Hepatocyte (in vitro differentiated cells): ENCODE data around the gene ESPNL. TPM values are rescaled to one million over a fixed set of nuclear protein-coding genes. Genes with fewer than 3 reads are reported as not detected.

ENCODE experiments used
- DNase-seq: peaks from one replicate; pipeline ENCODE4 v3.0.0-alpha.2; 2016; ENCODE audit warnings: low spot score
- H2AFZ ChIP-seq: fragments of 200-600 bp; sonication (generic); 2 replicates; pipeline ENCODE4 v1.6.0; 2016; ENCODE audit warnings: antibody characterized with exemption, mild to moderate bottlenecking
- H3K27ac ChIP-seq: fragments of 200-600 bp; sonication (generic); 2 replicates; pipeline ENCODE4 v1.5.1; 2016; ENCODE audit warnings: mild to moderate bottlenecking
- H3K27me3 ChIP-seq: fragments of 200-600 bp; sonication (generic); 2 replicates; pipeline ENCODE4 v1.6.1; 2016
- H3K36me3 ChIP-seq: fragments of 200-600 bp; sonication (generic); replicated peaks from 2 replicates; pipeline ENCODE4 v1.5.1; 2016; ENCODE audit warnings: low read depth; ENCODE audit not compliant: insufficient read depth
- H3K4me1 ChIP-seq: fragments of 200-600 bp; sonication (generic); 2 replicates; pipeline ENCODE4 v1.5.1; 2016; ENCODE audit warnings: mild to moderate bottlenecking, moderate library complexity; ENCODE audit not compliant: insufficient read depth
- H3K4me2 ChIP-seq: fragments of 200-600 bp; sonication (generic); 2 replicates; pipeline ENCODE4 v1.6.0; 2016
- H3K4me3 ChIP-seq: fragments of 200-600 bp; sonication (generic); 2 replicates; pipeline ENCODE4 v1.5.1; 2016; ENCODE audit warnings: mild to moderate bottlenecking
- H3K79me2 ChIP-seq: fragments of 200-600 bp; sonication (generic); 2 replicates; pipeline ENCODE4 v1.6.0; 2017; ENCODE audit warnings: mild to moderate bottlenecking
- H3K9me2 ChIP-seq: fragments of 200-600 bp; sonication (generic); replicated peaks from 2 replicates; pipeline ENCODE4 v1.6.0; 2017; ENCODE audit warnings: mild to moderate bottlenecking; ENCODE audit not compliant: insufficient read depth
- H3K9me3 ChIP-seq: fragments of 200-600 bp; sonication (generic); 2 replicates; pipeline ENCODE4 v1.5.1; 2016; ENCODE audit warnings: low read depth, mild to moderate bottlenecking
- H4K20me1 ChIP-seq: fragments of 200-600 bp; sonication (generic); 2 replicates; pipeline ENCODE4 v1.6.0; 2016; ENCODE audit warnings: mild to moderate bottlenecking; ENCODE audit not compliant: insufficient read depth, poor library complexity, severe bottlenecking
- CTCF ChIP-seq: fragments of 200-600 bp; sonication (generic); IDR thresholded peaks from 2 replicates; pipeline ENCODE4 v1.5.1; 2016; ENCODE audit warnings: antibody characterized with exemption, mild to moderate bottlenecking; ENCODE audit not compliant: poor library complexity
- EZH2 ChIP-seq: fragments of 200-600 bp; sonication (generic); IDR thresholded peaks from 2 replicates; pipeline ENCODE4 v1.6.1; 2016; ENCODE audit warnings: antibody characterized with exemption, mild to moderate bottlenecking, borderline replicate concordance
- EZH2phosphoT487 ChIP-seq: fragments of 200-600 bp; sonication (generic); IDR thresholded peaks from one replicate; pipeline ENCODE4 v1.6.1; 2018; ENCODE audit warnings: antibody characterized with exemption, mild to moderate bottlenecking, low read depth, moderate library complexity; ENCODE audit not compliant: unreplicated experiment, severe bottlenecking
- WGBS: methylation state at CpG from one replicate; pipeline ENCODE4 v1.1.6; 2016; ENCODE audit warnings: low lambda C conversion rate; ENCODE audit errors: missing lambda C conversion rate; 5-methylcytosine and 5-hydroxymethylcytosine counted together
- polyA plus RNA-seq: library from polyadenylated mRNA; unstranded; fragments of >200 nt; fragmentation: Nextera tagmentation; extraction: Ambion mirVana; gene quantifications from 2 replicates; pipeline ENCODE4 v1.2.1, GENCODE V29; 2016
- total RNA-seq: library from RNA; depleted of rRNA; stranded (reverse); fragments of >200 nt; gene quantifications from 2 replicates; pipeline ENCODE4 v1.2.3, GENCODE V29; 2014

The ESPNL gene
- total and polyA plus RNA-seq, 2 experiments from 2014 or later = 0.27 to 0.62 TPM

GRCh38 chr2:238151628-238152235, 51.6 kb downstream of the ESPNL start:
- no peak overlapping the region for H2AFZ ChIP-seq
- H3K4me1 ChIP-seq = no peaks in the 10 kb centered on the region
- no peaks in the 10 kb centered on the region for H3K9me2 ChIP-seq
- H4K20me1 ChIP-seq = no peaks in the 10 kb centered on the region
- H3K27ac ChIP-seq = no peak overlapping the region
- TF ChIP-seq EZH2phosphoT487 (no peak), CTCF (no peak), EZH2 (no peak)
- DNase-seq = no peak
- no peaks in the 10 kb centered on the region for H3K27me3 ChIP-seq
- no peaks in the 10 kb centered on the region for H3K36me3 ChIP-seq
- 94% methylated on average over 16 of the region's 16 CpGs for WGBS
- H3K79me2 ChIP-seq = no peaks in the 10 kb centered on the region
- H3K9me3 ChIP-seq = no peaks in the 10 kb centered on the region
- H3K4me3 ChIP-seq = no peak overlapping the region
- no peak overlapping the region for H3K4me2 ChIP-seq

GRCh38 chr2:238152771-238153688, 52.9 kb downstream of the ESPNL start:
- peaks cover under 1% of the 10 kb centered on the region for H3K27me3 ChIP-seq
- H3K79me2 ChIP-seq = no peaks in the 10 kb centered on the region
- H3K4me2 ChIP-seq = no peak overlapping the region
- no peak for DNase-seq
- TF ChIP-seq EZH2 = no peak
- peak; percentile 11 for TF ChIP-seq CTCF
- no peaks in the 10 kb centered on the region for H3K36me3 ChIP-seq
- 87% methylated on average over 22 of the region's 22 CpGs for WGBS
- H3K9me3 ChIP-seq = no peaks in the 10 kb centered on the region
- H3K9me2 ChIP-seq = no peaks in the 10 kb centered on the region
- no peak overlapping the region for H3K27ac ChIP-seq
- no peaks in the 10 kb centered on the region for H4K20me1 ChIP-seq
- H2AFZ ChIP-seq = no peak overlapping the region
- no peak overlapping the region for H3K4me3 ChIP-seq
- no peaks in the 10 kb centered on the region for H3K4me1 ChIP-seq

GRCh38 chr2:238154570-238154969, 54.4 kb downstream of the ESPNL start:
- Histone ChIP-seq H3K27ac (no peak overlapping the region), H4K20me1 (no peaks in the 10 kb centered on the region), H3K9me3 (no peaks in the 10 kb centered on the region), H3K79me2 (no peaks in the 10 kb centered on the region), H3K4me3 (no peak overlapping the region), H3K4me2 (no peak overlapping the region), H2AFZ (no peak overlapping the region), H3K36me3 (no peaks in the 10 kb centered on the region), H3K27me3 (peaks cover 9% of the 10 kb centered on the region), H3K4me1 (no peaks in the 10 kb centered on the region), H3K9me2 (no peaks in the 10 kb centered on the region)
- no peak for DNase-seq
- TF ChIP-seq EZH2 (no peak), EZH2phosphoT487 (no peak), CTCF (no peak)
- WGBS = 93% methylated on average over 10 of the region's 10 CpGs
